GM12878 (cell line): Measurements from ENCODE around the gene MYT1.

Source experiments
- ATF3 ChIP-seq: IDR thresholded peaks from 2 replicates; pipeline ENCODE4 v1.6.1; 2011; ENCODE audit warnings: low read depth, mild to moderate bottlenecking, low read length, moderate library complexity, borderline replicate concordance; ENCODE audit errors: extremely low read depth
- CREB1 ChIP-seq: IDR thresholded peaks from 2 replicates; pipeline ENCODE4 v1.6.1; 2012; ENCODE audit warnings: low read depth, mild to moderate bottlenecking, inconsistent platforms
- CTCF ChIP-seq, 3 experiments: IDR thresholded peaks in 2 of 3; conservative IDR thresholded peaks in 1 of 3; 2 replicates each; pipeline ENCODE4 v1.5.1; 2011; ENCODE audit warnings: low read depth in 3 of 3, low read length in 3 of 3, mild to moderate bottlenecking in 3 of 3, control low read depth in 2 of 3, moderate library complexity in 2 of 3, inconsistent platforms in 1 of 3, mixed read lengths in 1 of 3; ENCODE audit not compliant: control insufficient read depth in 2 of 3, insufficient read depth in 1 of 3; ENCODE audit errors: extremely low read depth in 1 of 3
- E4F1 ChIP-seq: fragments of 450-650 bp; IDR thresholded peaks from 2 replicates; pipeline ENCODE4 v1.6.1; 2018; ENCODE audit warnings: borderline replicate concordance, mild to moderate bottlenecking; ENCODE audit not compliant: partially characterized antibody
- KLF5 ChIP-seq: fragments of 450-650 bp; IDR thresholded peaks from 2 replicates; pipeline ENCODE4 v1.6.1; 2014; ENCODE audit warnings: mild to moderate bottlenecking; ENCODE audit not compliant: partially characterized antibody
- MLLT1 ChIP-seq: fragments of 450-650 bp; IDR thresholded peaks from 2 replicates; pipeline ENCODE4 v1.6.1; 2016; ENCODE audit warnings: mild to moderate bottlenecking
- MXI1 ChIP-seq: fragments of 150-350 bp; IDR thresholded peaks from 2 replicates; pipeline ENCODE4 v1.6.1; 2011; ENCODE audit warnings: low read depth, mild to moderate bottlenecking, inconsistent platforms, low read length, improper control_type of control experiment
- POLR2A ChIP-seq: IDR thresholded peaks from 2 replicates; pipeline ENCODE4 v1.6.1; 2011; ENCODE audit warnings: low read depth, mild to moderate bottlenecking, low read length
- SRF ChIP-seq, 2 experiments: IDR thresholded peaks; 2 replicates each; pipeline ENCODE4 v1.6.1; 2011; ENCODE audit warnings: low read depth in 2 of 2, low read length in 2 of 2, mild to moderate bottlenecking in 1 of 2, moderate library complexity in 1 of 2
- TAF1 ChIP-seq: IDR thresholded peaks from 2 replicates; pipeline ENCODE4 v1.6.1; 2011; ENCODE audit warnings: mild to moderate bottlenecking, low read depth, low read length, borderline replicate concordance
- TCF12 ChIP-seq: IDR thresholded peaks from 2 replicates; pipeline ENCODE4 v1.6.1; 2011; ENCODE audit warnings: low read depth, mild to moderate bottlenecking, low read length
- TF ChIP-seq, protein P1 (sequence below): fragments of 450-650 bp; IDR thresholded peaks from 2 replicates; pipeline ENCODE4 v1.6.1; 2016; ENCODE audit warnings: mild to moderate bottlenecking, moderate library complexity, borderline replicate concordance

- no peak for TF ChIP-seq ATF3
- TF ChIP-seq E4F1, result no peak
- TF ChIP-seq SRF (IDR thresholded peaks at IDR 0.05; ENCODE audit: low read depth in 2 of 2, low read length in 2 of 2), result no peak
- TF ChIP-seq POLR2A, result no peak
- TF ChIP-seq CTCF (IDR thresholded peaks at IDR 0.05 in 2 of 3, conservative IDR thresholded peaks at IDR 0.05 in 1 of 3; ENCODE audit: control insufficient read depth in 2 of 3, extremely low read depth in 1 of 3, insufficient read depth in 1 of 3, low read depth in 3 of 3, low read length in 3 of 3), result no peak
- no peak for TF ChIP-seq TCF12
- TF ChIP-seq MLLT1, result no peak
- TF ChIP-seq CREB1, result no peak
- TF ChIP-seq KLF5, result no peak
- TF ChIP-seq MXI1, result no peak
- TF ChIP-seq, protein P1, sequence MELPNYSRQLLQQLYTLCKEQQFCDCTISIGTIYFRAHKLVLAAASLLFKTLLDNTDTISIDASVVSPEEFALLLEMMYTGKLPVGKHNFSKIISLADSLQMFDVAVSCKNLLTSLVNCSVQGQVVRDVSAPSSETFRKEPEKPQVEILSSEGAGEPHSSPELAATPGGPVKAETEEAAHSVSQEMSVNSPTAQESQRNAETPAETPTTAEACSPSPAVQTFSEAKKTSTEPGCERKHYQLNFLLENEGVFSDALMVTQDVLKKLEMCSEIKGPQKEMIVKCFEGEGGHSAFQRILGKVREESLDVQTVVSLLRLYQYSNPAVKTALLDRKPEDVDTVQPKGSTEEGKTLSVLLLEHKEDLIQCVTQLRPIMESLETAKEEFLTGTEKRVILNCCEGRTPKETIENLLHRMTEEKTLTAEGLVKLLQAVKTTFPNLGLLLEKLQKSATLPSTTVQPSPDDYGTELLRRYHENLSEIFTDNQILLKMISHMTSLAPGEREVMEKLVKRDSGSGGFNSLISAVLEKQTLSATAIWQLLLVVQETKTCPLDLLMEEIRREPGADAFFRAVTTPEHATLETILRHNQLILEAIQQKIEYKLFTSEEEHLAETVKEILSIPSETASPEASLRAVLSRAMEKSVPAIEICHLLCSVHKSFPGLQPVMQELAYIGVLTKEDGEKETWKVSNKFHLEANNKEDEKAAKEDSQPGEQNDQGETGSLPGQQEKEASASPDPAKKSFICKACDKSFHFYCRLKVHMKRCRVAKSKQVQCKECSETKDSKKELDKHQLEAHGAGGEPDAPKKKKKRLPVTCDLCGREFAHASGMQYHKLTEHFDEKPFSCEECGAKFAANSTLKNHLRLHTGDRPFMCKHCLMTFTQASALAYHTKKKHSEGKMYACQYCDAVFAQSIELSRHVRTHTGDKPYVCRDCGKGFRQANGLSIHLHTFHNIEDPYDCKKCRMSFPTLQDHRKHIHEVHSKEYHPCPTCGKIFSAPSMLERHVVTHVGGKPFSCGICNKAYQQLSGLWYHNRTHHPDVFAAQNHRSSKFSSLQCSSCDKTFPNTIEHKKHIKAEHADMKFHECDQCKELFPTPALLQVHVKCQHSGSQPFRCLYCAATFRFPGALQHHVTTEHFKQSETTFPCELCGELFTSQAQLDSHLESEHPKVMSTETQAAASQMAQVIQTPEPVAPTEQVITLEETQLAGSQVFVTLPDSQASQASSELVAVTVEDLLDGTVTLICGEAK, result no peak
- TF ChIP-seq TAF1, result no peak
Observed at GRCh38 chr20:64224351-64225170, 60.3 kb downstream of the MYT1 start.
